NCI-H1105 (cell line): ENCODE data around the gene BRD2.

Source experiments
- DNase-seq: peaks from one replicate; lab custom pipeline; 2025; lab: John Stamatoyannopoulos, UW

BRD2 gene

GRCh38 chr6:32995448-32995847, 27.1 kb downstream of the BRD2 start:
- DNase-seq, result no peak

- DNase-seq, result no peak
These were observed 31.7 kb downstream of the BRD2 start for GRCh38 chr6:33000055-33000454.

DNA sequence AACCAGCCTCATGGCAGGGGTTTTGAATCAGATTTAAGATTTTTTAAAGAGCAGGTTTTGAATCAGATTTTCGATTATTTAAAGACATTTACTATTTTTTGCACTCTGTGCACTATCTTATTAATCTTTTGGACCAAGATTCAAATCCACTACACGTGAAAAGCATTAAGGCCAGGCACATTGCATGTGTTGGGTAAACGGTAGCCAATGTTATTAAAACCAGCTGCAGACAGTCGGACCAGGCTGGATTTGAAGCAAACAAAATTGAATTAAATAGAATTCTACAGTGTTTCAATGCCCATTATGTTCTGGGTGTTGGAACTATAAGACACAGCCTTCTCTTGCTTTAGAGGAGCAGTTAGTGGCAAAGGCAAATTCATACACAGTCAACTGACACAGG, 33.3 kb downstream of the BRD2 start:
- no peak for DNase-seq

DNA sequence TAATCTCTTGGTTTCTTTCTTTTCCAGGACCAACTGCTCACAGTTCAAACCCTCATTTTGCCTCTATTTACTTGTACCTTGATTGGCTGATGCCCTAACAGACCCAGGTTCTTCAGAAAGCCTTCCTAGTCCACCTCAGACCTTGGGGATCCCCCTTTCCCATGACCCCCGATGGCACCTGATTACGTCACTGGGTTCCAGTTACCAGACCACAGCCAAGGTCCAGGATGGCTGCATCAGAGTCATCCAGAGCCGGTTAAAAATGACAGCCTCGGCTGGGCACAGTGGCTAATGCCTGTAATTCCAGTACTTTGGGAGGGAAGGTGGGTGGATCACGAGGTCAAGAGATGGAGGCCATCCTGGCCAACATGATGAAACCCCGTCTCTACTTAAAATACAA, 36.5 kb downstream of the BRD2 start:
- DNase-seq, result no peak

- no peak for DNase-seq
These were observed 39.5 kb downstream of the BRD2 start for GRCh38 chr6:33007831-33008400.

GRCh38 chr6:33008944-33009861, 40.8 kb downstream of the BRD2 start, which contains the start of gene HLA-DOA:
TSS of gene HLA-DOA (minus strand) at chr6:33009591.
- DNase-seq, result no peak

DNA sequence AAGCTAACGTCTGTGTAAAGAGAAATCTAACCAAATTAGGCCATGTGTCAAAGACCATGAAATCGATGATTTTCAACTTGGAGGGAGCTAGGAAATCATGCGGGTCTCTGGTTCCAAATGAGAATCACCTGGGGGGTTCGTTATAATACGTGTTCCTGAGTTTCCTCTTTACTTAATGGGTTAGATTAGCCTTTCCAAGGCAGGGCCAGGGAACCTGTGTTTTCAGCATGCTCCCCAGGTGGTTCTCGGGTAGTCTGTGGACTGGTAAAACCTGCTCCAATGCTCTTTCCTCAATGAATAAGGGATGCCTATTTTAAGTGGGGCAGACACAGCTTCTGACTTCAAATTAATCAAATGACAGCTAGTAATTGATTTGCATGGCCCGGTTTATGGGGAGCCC, 42.0 kb downstream of the BRD2 start:
- DNase-seq, result no peak

DNA sequence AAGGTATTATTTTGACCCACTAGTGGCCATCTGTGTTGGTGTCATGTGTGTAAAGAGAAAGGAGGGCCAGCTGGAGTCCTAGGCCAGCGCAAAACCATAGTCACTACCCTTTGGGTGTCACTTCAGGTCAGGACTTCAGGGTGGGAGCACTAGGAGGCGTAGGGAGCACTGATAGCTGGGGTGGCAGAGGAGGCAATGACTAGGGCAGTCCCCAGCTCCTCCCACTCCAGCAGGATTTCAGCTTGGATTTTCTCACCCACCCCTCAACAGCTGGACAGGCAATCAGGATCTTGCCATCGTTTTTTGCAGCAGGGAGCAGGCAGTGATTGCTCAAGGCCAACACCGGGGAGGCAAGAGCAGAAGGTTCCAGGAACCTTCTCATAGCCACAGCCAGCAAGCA, 45.2 kb downstream of the BRD2 start:
- DNase-seq, result no peak

- peak; percentile 63 for DNase-seq
These were observed 46.6 kb downstream of the BRD2 start for GRCh38 chr6:33014841-33015634.

DNA sequence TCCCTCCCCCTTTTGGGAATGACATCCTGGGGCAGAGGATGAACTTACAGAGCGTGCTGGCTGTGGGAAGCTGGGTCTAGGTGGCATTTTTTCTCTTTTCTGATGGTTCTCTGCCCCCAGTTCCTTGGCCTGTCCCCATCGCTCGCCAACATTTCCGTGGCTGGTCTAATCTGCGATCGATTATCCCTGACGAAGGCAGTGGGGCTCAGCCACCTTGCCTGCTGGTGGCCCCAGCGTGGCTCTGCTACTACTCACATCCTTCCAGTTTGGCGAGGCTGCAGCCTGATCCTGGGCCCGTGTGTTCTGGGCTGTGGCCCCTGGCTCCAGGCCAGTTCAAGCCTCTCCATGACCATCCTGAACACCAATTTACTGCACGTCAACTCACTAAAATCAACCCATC, 47.4 kb downstream of the BRD2 start:
- DNase-seq, result no peak

- DNase-seq, result no peak
These were observed 48.6 kb downstream of the BRD2 start for GRCh38 chr6:33017018-33017417.

- DNase-seq, result no peak
These were observed 49.4 kb downstream of the BRD2 start for GRCh38 chr6:33017694-33018353.

- no peak for DNase-seq
These were observed 50.0 kb downstream of the BRD2 start for GRCh38 chr6:33018418-33018817.

GRCh38 chr6:33018904-33019303, 50.5 kb downstream of the BRD2 start:
- DNase-seq, result no peak

DNA sequence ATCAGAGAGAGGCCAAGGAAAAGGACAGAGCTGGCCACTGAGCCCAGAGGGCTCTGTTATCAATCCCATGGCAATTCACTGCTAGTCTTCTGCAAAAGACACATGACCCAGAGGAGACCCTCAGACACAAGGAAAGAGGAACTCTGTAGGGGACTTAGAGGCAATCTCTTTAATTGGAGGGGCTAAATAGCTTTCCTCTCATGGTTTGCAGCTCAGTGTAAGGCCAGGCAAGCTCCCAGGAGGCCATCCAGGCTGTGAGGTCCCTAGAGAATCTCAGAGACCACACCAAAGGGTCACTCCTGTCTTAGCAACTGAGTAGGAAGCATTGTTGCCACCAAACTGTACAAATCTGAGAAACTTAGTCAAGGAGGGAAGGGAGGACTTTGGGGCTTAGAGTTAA, 51.0 kb downstream of the BRD2 start:
- no peak for DNase-seq

DNA sequence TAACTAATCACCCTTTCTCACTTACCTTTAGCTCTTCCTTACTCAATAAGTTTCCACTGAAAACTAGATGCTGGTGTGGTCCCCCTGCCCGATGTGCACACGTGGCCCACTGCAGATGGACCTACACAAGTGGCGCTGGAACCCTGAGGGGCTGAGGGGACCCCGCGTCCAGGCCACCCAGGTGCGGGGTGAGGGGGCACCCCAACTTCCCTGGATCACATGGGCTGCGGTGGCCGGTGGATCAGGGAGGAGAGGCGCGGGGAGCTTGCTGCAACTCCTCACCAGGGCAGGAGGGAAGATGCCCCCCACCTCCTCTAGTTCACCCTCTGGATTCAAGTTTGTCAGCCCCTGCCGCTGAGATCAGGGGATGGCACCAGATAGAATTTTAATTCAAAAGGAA, 53.5 kb downstream of the BRD2 start:
- no peak for DNase-seq

DNA sequence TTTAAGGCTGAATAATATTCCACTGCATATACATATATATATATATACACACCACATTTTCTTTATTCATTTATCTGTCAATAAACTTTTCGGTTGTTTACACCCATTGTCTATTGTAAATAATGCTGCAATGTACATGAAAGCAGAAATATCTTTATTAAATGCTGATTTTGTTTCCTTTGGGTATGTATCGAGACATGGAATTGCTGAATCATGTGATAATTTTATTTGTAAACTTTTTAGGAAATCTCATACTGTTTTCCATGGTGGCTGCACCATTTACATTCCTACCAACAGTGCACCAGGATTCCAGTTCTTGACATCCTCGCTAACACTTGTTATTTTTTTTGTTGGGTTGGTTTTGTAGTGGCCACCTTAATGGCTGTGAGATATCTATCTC, 55.1 kb downstream of the BRD2 start:
- DNase-seq, result no peak

DNA sequence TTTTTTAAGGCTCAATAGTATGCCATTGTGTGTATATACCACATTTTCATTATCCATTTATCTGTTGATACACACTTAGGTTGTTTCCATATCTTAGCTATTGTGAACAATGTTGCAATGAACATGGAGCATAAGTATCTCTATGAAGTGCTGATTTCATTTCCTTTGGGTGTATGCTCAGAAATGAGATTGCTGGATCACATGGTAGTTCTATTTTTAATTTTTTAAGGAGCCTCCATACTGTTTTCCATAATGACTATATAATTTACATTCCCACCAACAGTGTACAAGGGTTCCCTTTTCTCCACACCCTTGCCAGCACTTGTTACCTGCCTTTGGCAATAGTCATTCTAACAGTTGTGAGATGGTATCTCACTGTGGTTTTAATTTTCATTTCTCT, 56.1 kb downstream of the BRD2 start:
- no peak for DNase-seq

DNA sequence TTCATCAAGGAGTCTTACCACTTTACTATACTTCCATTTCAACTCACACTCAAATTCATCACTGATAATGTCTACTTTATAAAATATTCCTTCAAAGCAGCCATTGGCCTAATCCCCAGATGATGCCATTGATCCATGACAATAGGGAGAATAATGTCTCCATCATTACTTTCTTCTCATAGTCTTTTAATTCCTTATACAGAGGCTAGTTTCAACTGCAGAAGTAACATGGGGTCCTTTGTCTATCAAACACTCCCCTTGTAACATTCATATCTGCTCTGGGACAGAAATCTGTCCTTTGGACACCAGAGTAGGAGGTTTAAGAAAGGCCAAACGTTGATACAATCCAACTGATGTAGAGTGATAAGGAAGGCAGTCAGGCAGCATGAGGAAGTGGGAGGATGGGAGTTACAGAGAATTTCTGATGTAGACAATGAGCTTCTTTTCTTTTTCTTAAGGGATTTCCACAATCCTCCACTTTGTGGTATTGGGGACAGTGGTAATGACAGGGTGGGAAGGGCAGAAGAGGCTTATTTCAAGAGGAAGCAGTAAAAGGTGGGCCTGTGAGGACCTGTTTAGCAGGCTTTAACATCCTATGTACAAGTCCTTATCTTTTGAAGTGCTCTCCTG, 59.9 kb downstream of the BRD2 start:
- DNase-seq, result no peak

GRCh38 chr6:33029328-33030184, 61.2 kb downstream of the BRD2 start:
- no peak for DNase-seq

DNA sequence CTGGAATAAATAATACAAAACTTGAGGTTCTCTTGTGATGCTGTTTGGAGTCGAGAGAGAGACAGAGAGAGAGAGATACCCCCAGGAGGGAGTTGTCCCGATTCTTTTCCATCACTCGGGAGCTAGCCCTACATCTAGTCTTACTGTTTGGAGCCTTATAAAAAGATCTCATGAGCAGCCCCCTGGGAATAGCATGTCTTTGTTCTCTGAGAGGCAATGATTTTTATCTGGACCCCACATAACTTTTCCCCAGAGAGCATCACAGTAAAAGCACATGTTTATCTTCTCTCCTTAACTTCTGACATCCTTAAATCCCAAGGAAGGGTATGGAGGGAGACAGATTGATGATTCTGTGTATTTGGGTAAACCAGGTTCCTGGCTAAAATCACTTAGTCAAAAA, 61.9 kb downstream of the BRD2 start:
- no peak for DNase-seq
